GM12878 (cell line): ENCODE measurements around the gene DCTN2. TPM values are rescaled to one million over a fixed set of nuclear protein-coding genes. Genes with fewer than 3 reads are reported as not detected.

Experiments
- ATAC-seq: fragments of 200-7000 bp; cut with Tn5 transposase; 3 replicates; pipeline ENCODE4 v1.9.1; 2020; ENCODE audit warnings: mild to moderate bottlenecking, moderate library complexity
- BruUV-seq: library from RNA; stranded (reverse); fragments of 400-500 nt; replicated peaks from 2 replicates; lab custom pipeline; 2021; lab: Mats Ljungman, UMichigan
- CTCF ChIA-PET: fragments of 300-600 bp; sonication (Branson Sonifier 250); formaldehyde crosslinking; extraction: SDS; loops from one replicate; lab custom pipeline; 2021; ENCODE audit warnings: inconsistent platforms; lab: Yijun Ruan, JAX
- POLR2A ChIA-PET: fragments of 350-600 bp; formaldehyde crosslinking; extraction: SDS; loops from one replicate; lab custom pipeline; 2021; ENCODE audit warnings: inconsistent platforms; lab: Charles Lee
- RAD21 ChIA-PET: fragments of 300-600 bp; sonication (Branson Sonifier 250); formaldehyde crosslinking; loops from one replicate; lab custom pipeline; 2023; ENCODE audit warnings: antibody characterized with exemption; ENCODE audit not compliant: unreplicated experiment; lab: Charles Lee
- SMC1A ChIA-PET: fragments of 300-600 bp; sonication (Branson Sonifier 250); formaldehyde crosslinking; loops from one replicate; lab custom pipeline; 2023; ENCODE audit not compliant: unreplicated experiment, uncharacterized antibody; lab: Charles Lee
- DNase-seq: peaks from one replicate; pipeline ENCODE4 v3.0.0-alpha.2; 2011; ENCODE audit warnings: low read depth, low spot score
- FAIRE-seq: peaks from 3 replicates; lab custom pipeline; 2011; peaks lifted over from hg19 to GRCh38; lab: Jason Lieb, UNC
- H2AFZ ChIP-seq: 2 replicates; pipeline ENCODE4 v1.6.0; 2011; ENCODE audit warnings: low read depth, low read length, control low read depth; ENCODE audit not compliant: control insufficient read depth
- H3K27ac ChIP-seq: 2 replicates; pipeline ENCODE4 v1.5.1; 2011; ENCODE audit warnings: control low read depth; ENCODE audit not compliant: control insufficient read depth, insufficient read depth
- H3K27me3 ChIP-seq, 2 experiments: replicated peaks in 1 of 2; 2 replicates each; pipeline versions ENCODE4 v1.6.0 to v1.6.1; 2011; ENCODE audit warnings: low read length in 1 of 2; ENCODE audit not compliant: control insufficient read depth in 2 of 2, insufficient read depth in 2 of 2
- H3K36me3 ChIP-seq, 2 experiments: 2 replicates each; pipeline ENCODE4 v1.5.1; 2011; ENCODE audit warnings: low read length in 1 of 2; ENCODE audit not compliant: control insufficient read depth in 2 of 2, insufficient read depth in 2 of 2
- H3K4me1 ChIP-seq: 2 replicates; pipeline ENCODE4 v1.6.1; 2011; ENCODE audit warnings: mild to moderate bottlenecking, low read length, moderate library complexity, mixed read lengths; ENCODE audit not compliant: control insufficient read depth, insufficient read depth
- H3K4me2 ChIP-seq: 2 replicates; pipeline ENCODE4 v1.6.0; 2011; ENCODE audit warnings: control low read depth; ENCODE audit not compliant: control insufficient read depth, insufficient read depth
- H3K4me3 ChIP-seq: fragments of 200-600 bp; sonication (generic); 2 replicates; pipeline ENCODE4 v1.5.1; 2016
- H3K79me2 ChIP-seq: 2 replicates; pipeline ENCODE4 v1.6.0; 2011; ENCODE audit warnings: low read length; ENCODE audit not compliant: control insufficient read depth, insufficient read depth
- H3K9ac ChIP-seq: 2 replicates; pipeline ENCODE4 v1.8.0; 2011; ENCODE audit warnings: low read length, control low read depth, mixed read lengths; ENCODE audit not compliant: control insufficient read depth, insufficient read depth
- H3K9me3 ChIP-seq: replicated peaks from 3 replicates; pipeline ENCODE4 v1.5.1; 2011; ENCODE audit warnings: mild to moderate bottlenecking, low read length; ENCODE audit not compliant: control insufficient read depth, insufficient read depth
- H4K20me1 ChIP-seq: 2 replicates; pipeline ENCODE4 v1.6.0; 2011; ENCODE audit not compliant: control insufficient read depth, insufficient read depth
- ETV6 ChIP-seq, 2 experiments: fragments of 450-650 bp in 1 of 2; IDR thresholded peaks in 1 of 2; conservative IDR thresholded peaks in 1 of 2; 2 replicates each; pipeline ENCODE4 v1.6.1; 2014; ENCODE audit warnings: antibody characterized with exemption in 1 of 2, borderline replicate concordance in 1 of 2, low read depth in 1 of 2, mild to moderate bottlenecking in 1 of 2, moderate library complexity in 1 of 2
- IKZF1 ChIP-seq: fragments of 450-650 bp; conservative IDR thresholded peaks from 2 replicates; pipeline ENCODE4 v1.6.1; 2017; ENCODE audit warnings: antibody characterized with exemption, mild to moderate bottlenecking
- PRDM15 ChIP-seq: fragments of 450-650 bp; formaldehyde crosslinking; IDR thresholded peaks from 2 replicates; pipeline ENCODE4 v1.4.0; 2020; ENCODE audit warnings: mild to moderate bottlenecking, moderate library complexity
- RELB ChIP-seq: fragments of 450-650 bp; IDR thresholded peaks from 2 replicates; pipeline ENCODE4 v1.6.1; 2017; ENCODE audit warnings: low read depth, mild to moderate bottlenecking, moderate library complexity
- WGBS: methylation state at CpG from one replicate; pipeline ENCODE4 v1.1.6; 2016; ENCODE audit warnings: low lambda C conversion rate; ENCODE audit not compliant: insufficient replicate concordance, insufficient coverage; ENCODE audit errors: missing lambda C conversion rate; 5-methylcytosine and 5-hydroxymethylcytosine counted together
- in situ Hi-C: fragments of 300-500 bp; cut with MboI; formaldehyde crosslinking; loops from 9 replicates; pipeline ENCODE4 v1.14.3; 2018; ENCODE audit warnings: mixed read lengths
- intact Hi-C: fragments of 100-400 bp; cut with micrococcal nuclease; formaldehyde crosslinking; loops from one replicate; pipeline ENCODE4 v1.14.2; 2022; ENCODE audit not compliant: unreplicated experiment
- polyA plus RNA-seq, 11 experiments: library from polyadenylated mRNA; depleted of rRNA in 4 of 11; unstranded in 6 of 11; stranded (reverse) in 5 of 11; fragments of >200 nt; fragmentation: Nextera tagmentation in 4 of 11; fragmentation: Illumina TruSeq in 1 of 11; extraction: Ambion mirVana in 4 of 11; extraction: Trizol in 1 of 11; gene quantifications; 1 replicate in 1 of 11; 2 replicates in 10 of 11; pipeline versions ENCODE4 v1.2.1 to v1.2.3, GENCODE V29; 2011 to 2016; ENCODE audit warnings: inconsistent platforms in 2 of 11, missing spikeins in 2 of 11, low read depth in 1 of 11
- total RNA-seq, 4 experiments: library from RNA; depleted of rRNA in 3 of 4; stranded (reverse); fragments of >200 nt in 3 of 4; fragmentation: Illumina TruSeq in 1 of 4; extraction: Trizol in 1 of 4; gene quantifications; 2 replicates each; pipeline versions ENCODE4 v1.2.1 to v1.2.3, GENCODE V29; 2013 to 2021

Gene DCTN2
- total and polyA plus RNA-seq, 10 of the 15 experiments (the other 5 are each of a cell fraction or from before 2014, with no cell fraction given) = 32.3 to 171 (median 100) TPM

GRCh38 chr12:57593187-57593586 is 46.2 kb upstream of the DCTN2 start (continued):
- TF ChIP-seq PRDM15 (no peak), IKZF1 (no peak), ETV6 (conservative IDR thresholded peaks at IDR 0.05 in 1 of 2, IDR thresholded peaks at IDR 0.05 in 1 of 2; ENCODE audit: borderline replicate concordance in 1 of 2, low read depth in 1 of 2) (no peak)
- TF ChIP-seq, all 136 proteins: peak for 0

- H3K79me2 ChIP-seq = peaks cover 7% of the 10 kb centered on the region
- POLR2A ChIA-PET = interaction anchor here (1.1 to 2.0 kb wide), 5 partner anchors 7 to 68 kb away, joined by 3 to 9 read pairs (median 5); no protein-coding TSS in a partner anchor
- H4K20me1 ChIP-seq = no peaks in the 10 kb centered on the region
- no peak overlapping the region for H3K4me3 ChIP-seq
- TF ChIP-seq RELB = no peak
- peaks cover 4% of the 10 kb centered on the region; the same call in 1 of the 2 replicates for H3K4me1 ChIP-seq
- WGBS = 77% methylated on average over 2 of the region's 2 CpGs
- no peaks in the 10 kb centered on the region for H3K9me3 ChIP-seq
- H3K4me2 ChIP-seq = no peak overlapping the region; the same call in 1 of the 2 replicates
- FAIRE-seq = no peak
- no peak overlapping the region for H3K9ac ChIP-seq
- H3K27ac ChIP-seq = no peak overlapping the region
- H3K36me3 ChIP-seq = no peaks in the 10 kb centered on the region
- H3K27me3 ChIP-seq = no peaks in the 10 kb centered on the region
- no peak for DNase-seq
- intact Hi-C loops = loop anchor here (5.0 kb wide), 1 partner anchor 100 kb away; the partner anchor contains the start of gene OS9
- no TSS peak for BruUV-seq
- no peak overlapping the region for H2AFZ ChIP-seq
- SMC1A ChIA-PET = interaction anchor here (1.0 to 2.8 kb wide), 8 partner anchors 9 to 149 kb away, joined by 3 to 15 read pairs (median 5); partner anchors contain the start of gene GLI1
- RAD21 ChIA-PET = interaction anchor here (0.6 to 2.3 kb wide), 4 partner anchors 13 to 22 kb away, joined by 3 to 8 read pairs (median 4); no protein-coding TSS in a partner anchor
- in situ Hi-C loops = no loop called here
- CTCF ChIA-PET = interaction anchor here (0.5 to 5.1 kb wide), 11 partner anchors 10 to 189 kb away, joined by 3 to 52 read pairs (median 4); partner anchors contain the start of gene OS9
- ATAC-seq = no peak
Observed at GRCh38 chr12:57592551-57593165, 45.7 kb upstream of the DCTN2 start.
